Chondrocyte (in vitro differentiated cells): ENCODE measurements around the gene SVEP1. TPM values are rescaled to one million over a fixed set of nuclear protein-coding genes. Genes with fewer than 3 reads are reported as not detected.

Experiments used
- DNase-seq: peaks from one replicate; pipeline ENCODE4 v3.0.0; 2021; ENCODE audit warnings: mixed read lengths, low spot score
- H3K27ac Mint-ChIP-seq: one replicate; pipeline ENCODE4 v1.8.0; 2021; ENCODE audit warnings: mild to moderate bottlenecking, moderate library complexity, mixed read lengths; ENCODE audit not compliant: unreplicated experiment
- H3K27me3 Mint-ChIP-seq: 2 replicates; pipeline ENCODE4 v1.8.0; 2021; ENCODE audit warnings: low read depth, mixed read lengths
- H3K36me3 Mint-ChIP-seq: 2 replicates; pipeline ENCODE4 v1.8.0; 2021; ENCODE audit warnings: low read depth, mixed read lengths
- H3K4me1 Mint-ChIP-seq: 2 replicates; pipeline ENCODE4 v1.8.0; 2021; ENCODE audit warnings: low read depth, mild to moderate bottlenecking, mixed read lengths
- H3K4me3 Mint-ChIP-seq: one replicate; pipeline ENCODE4 v1.8.0; 2021; ENCODE audit warnings: mild to moderate bottlenecking, moderate library complexity, mixed read lengths; ENCODE audit not compliant: unreplicated experiment
- H3K9me3 Mint-ChIP-seq: 2 replicates; pipeline ENCODE4 v1.8.0; 2021; ENCODE audit warnings: low read depth, mixed read lengths
- CTCF ChIP-seq: fragments of 200-600 bp; sonication (generic); IDR thresholded peaks from 2 replicates; pipeline ENCODE4 v1.5.0; 2021; ENCODE audit warnings: antibody characterized with exemption, mild to moderate bottlenecking, moderate library complexity
- long read RNA-seq: library from polyadenylated mRNA; stranded (forward); transcript quantifications from one replicate; pipeline ENCODE4 v2.0.0, GENCODE V29; 2021
- total RNA-seq: library from RNA; stranded (reverse); gene quantifications from 3 replicates; pipeline ENCODE4 v1.2.1, GENCODE V29; 2021

The SVEP1 gene
- 0.72 to 2.0 TPM (median 0.90 TPM) in 3 replicates for total RNA-seq
- long read RNA-seq: 0 reads

- peak; percentile 79 for DNase-seq
- Mint-ChIP-seq H3K27ac (peak within 1 kb of the TSS; percentile 8), H3K4me1 (peaks cover 29% of the 10 kb centered on the region), H3K36me3 (no peaks in the 10 kb centered on the region), H3K27me3 (peaks cover 2% of the 10 kb centered on the region), H3K9me3 (peaks cover 2% of the 10 kb centered on the region), H3K4me3 (peak within 1 kb of the TSS; percentile 93)
- no peak for TF ChIP-seq CTCF
These were observed at the start of gene SVEP1 for GRCh38 chr9:110579034-110579861. Gene SVEP1, minus strand, starts transcription at chr9:110579741. Its CDS starts 198 bp downstream, at chr9:110579543.

DNA sequence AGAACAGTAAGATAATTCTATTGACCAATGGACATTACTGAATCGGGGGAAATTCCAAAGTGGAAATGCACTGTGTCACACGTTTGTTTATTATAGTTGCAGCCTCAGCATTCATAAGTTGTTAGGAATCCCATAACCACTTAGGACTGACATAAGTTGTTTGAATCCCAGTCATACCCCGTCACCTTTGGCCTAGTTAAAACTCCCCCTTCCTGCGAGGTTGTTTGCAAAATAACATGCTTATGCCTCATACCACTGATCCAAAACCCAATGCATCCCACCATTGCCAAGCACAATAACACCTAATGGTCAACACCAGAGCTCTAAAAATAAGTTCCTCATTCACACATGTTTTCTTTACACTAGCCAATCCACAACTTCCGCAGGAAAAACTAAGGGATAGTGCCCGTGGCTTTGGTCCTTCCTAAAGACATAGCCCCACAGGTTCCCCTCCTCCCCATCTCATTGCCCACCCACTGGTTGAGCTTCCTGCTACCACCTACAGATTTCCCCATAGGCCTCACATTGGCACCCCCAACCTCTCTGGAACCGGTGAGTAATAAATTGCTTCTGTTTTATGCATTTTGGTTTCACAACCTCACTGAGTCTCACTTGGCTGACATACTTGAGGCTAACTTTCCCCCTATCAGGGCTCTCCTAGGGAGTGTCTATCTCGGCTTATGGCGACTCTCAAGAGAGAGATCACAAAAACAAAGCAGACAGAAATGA is 46.7 kb upstream of the SVEP1 start:
- no peak for TF ChIP-seq CTCF
- DNase-seq: no peak
- peaks cover 9% of the 10 kb centered on the region for H3K4me1 Mint-ChIP-seq
- H3K9me3 Mint-ChIP-seq: peaks cover 12% of the 10 kb centered on the region
- peak overlapping the region; percentile 24 for H3K27ac Mint-ChIP-seq
- H3K27me3 Mint-ChIP-seq: peaks cover 3% of the 10 kb centered on the region
- H3K36me3 Mint-ChIP-seq: peaks cover 2% of the 10 kb centered on the region
- no peak overlapping the region for H3K4me3 Mint-ChIP-seq

DNA sequence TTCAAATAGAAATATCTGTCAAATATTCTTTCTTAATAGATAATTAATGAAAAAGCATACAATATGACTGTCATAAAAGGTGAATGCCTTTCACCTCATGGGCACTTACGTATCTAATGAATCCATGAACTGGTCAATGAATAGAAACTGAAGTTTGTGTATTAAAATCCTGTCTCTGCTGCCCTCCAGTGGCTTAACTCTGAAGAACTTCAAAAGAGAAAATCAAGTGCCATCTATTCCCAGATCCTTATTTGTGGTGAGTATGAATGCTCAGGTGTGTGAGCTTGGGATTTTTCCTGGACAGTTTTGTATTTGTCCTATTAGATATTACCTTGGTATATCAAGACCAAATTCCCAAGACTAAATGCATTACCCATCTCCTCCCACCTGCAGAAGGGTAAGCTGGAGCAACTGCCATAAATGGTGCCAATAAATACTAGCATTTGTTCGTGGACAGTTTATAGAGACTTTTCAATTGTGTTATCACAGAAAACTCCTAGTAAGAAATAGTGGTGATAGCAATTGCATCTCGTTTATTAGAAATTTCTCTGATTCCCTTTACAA is 44.0 kb upstream of the SVEP1 start:
- no peak overlapping the region for H3K27ac Mint-ChIP-seq
- H3K27me3 Mint-ChIP-seq: peaks cover 3% of the 10 kb centered on the region
- H3K36me3 Mint-ChIP-seq: no peaks in the 10 kb centered on the region
- TF ChIP-seq CTCF: peak; percentile 93
- no peaks in the 10 kb centered on the region for H3K9me3 Mint-ChIP-seq
- peaks cover 14% of the 10 kb centered on the region for H3K4me1 Mint-ChIP-seq
- H3K4me3 Mint-ChIP-seq: no peak overlapping the region
- DNase-seq: no peak

DNA sequence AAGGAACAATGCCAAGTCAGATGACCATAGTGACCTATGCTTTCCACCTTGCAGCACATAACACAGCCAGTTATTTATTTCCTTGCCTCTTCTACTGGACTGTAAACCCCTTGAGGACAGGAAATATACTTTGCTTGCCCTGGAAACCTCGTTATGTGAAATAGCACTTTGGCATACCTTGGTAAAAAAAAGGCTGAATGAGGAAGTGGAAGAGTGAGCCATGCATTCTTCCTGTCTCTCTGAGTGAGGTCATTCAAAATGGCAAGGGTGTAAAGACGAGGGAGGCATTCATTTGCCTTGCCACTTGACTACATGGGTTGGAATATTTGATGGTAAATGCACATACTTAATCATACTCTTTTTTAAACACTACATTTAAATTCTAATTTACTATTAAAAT is 42.8 kb upstream of the SVEP1 start:
- no peaks in the 10 kb centered on the region for H3K9me3 Mint-ChIP-seq
- H3K4me1 Mint-ChIP-seq: peaks cover 14% of the 10 kb centered on the region
- no peak overlapping the region for H3K4me3 Mint-ChIP-seq
- no peak for DNase-seq
- no peak for TF ChIP-seq CTCF
- no peaks in the 10 kb centered on the region for H3K36me3 Mint-ChIP-seq
- peaks cover 3% of the 10 kb centered on the region for H3K27me3 Mint-ChIP-seq
- no peak overlapping the region for H3K27ac Mint-ChIP-seq

DNA sequence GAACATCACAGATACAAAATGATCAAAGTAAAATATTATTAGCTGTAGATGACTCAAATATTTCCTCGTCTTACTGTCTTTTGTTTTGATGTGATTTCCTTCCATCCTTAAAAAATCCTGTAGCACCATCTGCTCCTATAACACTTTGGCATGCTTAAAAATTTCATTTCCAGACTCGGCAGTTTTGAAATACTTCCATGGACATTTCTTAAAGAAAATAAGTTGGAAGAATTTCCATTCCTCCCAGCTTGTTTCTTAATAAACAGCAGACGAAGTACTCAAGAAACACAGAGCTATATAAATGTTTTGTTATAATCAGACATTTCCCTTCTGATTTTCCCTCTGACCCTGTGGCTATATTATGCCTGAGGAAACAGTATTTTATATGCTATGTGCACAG is 41.2 kb upstream of the SVEP1 start:
- no peak overlapping the region for H3K4me3 Mint-ChIP-seq
- H3K27ac Mint-ChIP-seq: no peak overlapping the region
- H3K9me3 Mint-ChIP-seq: no peaks in the 10 kb centered on the region
- H3K27me3 Mint-ChIP-seq: peaks cover 3% of the 10 kb centered on the region
- peaks cover 5% of the 10 kb centered on the region for H3K4me1 Mint-ChIP-seq
- no peak for DNase-seq
- H3K36me3 Mint-ChIP-seq: no peaks in the 10 kb centered on the region
- TF ChIP-seq CTCF: no peak
